NCI-H1417 (cell line): ENCODE data around the gene STKLD1.
"Not testable (repeated sequence)": the region's sequence is repeated elsewhere in the genome, so short reads cannot be mapped to it uniquely, and the experiment has no call there.

Source experiments
- DNase-seq, 3 experiments: peaks; one replicate each; lab custom pipeline; 2025; lab: John Stamatoyannopoulos, UW

Gene STKLD1

DNA sequence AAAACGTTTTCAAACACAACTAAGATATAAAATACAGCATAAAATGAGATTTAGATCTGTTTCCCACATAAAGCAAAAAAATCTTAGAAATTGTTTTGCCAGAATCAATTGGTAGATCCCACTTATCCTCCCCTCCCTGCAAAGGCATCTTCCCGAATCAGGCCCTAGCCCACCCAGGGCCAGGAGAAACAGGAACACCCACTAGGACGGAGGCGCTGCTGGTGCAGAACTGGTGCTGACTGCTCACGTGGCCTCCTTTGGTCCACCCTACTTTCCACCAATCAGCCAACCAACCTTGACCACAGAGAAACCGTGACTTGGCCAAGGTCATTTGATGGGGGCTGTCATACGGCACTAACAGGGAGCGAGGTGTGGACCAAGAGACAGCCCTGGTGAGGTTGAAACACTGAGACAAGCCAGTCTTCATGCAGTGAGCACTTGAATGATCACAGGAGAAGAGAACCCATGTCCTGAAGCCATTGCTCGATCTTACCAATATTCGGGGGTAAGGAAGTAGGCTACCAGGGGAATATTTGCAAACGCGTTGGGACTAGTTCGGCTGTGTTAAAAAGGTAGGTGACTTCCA lies 14.6 kb upstream of the STKLD1 start:
- no peak for DNase-seq

DNA sequence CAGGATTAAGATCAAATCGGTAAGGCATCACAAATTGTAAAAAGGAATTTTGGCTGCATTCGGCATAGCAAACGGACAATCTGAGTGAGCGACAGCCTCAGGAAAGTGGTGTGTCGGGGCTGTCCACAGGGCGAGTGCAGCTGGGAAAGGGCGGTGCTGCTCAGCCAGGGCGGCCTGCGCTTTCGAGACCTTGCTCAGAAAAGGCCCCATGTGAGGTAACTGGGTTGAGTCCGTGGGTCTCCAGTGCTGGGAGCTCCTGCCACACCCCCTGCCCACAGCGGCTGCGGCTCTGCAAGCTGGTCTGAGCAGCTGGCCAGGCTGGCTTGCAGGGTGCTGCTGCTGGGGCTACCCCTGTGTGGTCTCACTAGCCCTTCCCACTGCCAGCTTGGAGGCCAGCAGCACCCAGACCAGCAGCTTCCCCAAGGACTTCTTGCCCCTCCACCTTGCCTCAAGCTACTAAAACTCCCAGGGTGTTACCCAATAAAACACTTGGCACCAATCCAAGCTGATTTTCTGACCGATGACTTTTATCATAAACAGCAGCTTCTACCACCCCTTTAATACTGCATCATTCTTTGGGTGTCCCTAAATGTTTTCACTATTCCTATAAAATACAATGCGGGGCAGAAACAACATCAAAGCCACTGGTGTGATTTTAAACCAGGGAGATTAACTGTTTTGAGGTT lies 13.7 kb upstream of the STKLD1 start:
- DNase-seq: peak in 1 of 3 experiments; percentile 32

DNA sequence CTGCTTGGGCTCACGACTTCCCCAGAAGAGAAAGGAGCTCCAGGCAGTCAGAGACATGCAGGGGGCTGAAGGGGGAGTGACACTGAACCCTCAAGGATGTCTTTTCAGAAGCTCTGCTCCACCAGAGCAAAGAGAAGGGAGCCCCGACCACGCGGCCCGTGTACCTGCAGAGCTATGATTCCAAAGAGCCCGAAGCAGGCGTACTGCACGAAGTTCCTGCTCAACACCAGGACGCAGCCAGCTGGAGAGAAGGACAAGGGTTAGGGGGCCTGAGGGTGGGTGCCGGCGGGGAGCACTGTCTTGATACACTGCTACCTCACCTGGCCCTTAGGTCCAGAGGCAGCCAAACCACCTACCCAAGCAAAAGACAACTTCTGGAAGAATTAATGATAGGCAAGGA lies 9.7 kb upstream of the STKLD1 start:
- DNase-seq: no peak

GRCh38 chr9:133367221-133367620 lies 8.9 kb upstream of the STKLD1 start:
- no peak for DNase-seq

- DNase-seq: peak in 1 of 3 experiments; percentile 45
Measured at GRCh38 chr9:133367778-133368177, 8.4 kb upstream of the STKLD1 start.

- peak in 2 of 3 experiments; percentile 73 to 95 for DNase-seq
Measured at GRCh38 chr9:133368249-133368881, 7.8 kb upstream of the STKLD1 start.

GRCh38 chr9:133369422-133369821 lies 6.7 kb upstream of the STKLD1 start:
- DNase-seq: no peak

DNA sequence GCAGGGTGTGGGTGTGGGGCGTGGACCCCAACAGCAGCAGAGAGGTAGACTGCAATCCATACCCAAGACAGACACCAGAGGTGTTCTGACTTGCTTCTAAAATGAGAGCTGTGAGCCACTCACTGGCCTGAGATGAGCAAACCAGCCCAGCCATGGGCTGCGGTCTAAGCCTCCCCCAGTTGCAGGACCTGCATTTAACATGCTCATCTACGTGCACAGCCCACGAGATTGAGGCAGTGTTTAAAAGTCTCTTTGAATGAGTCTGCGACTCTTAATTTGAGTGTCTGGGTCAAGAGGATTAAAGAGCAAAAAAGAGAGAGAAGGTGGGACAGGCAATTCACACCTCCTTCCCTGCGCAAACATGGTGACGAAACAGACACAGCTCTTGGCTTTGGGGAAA lies 6.2 kb upstream of the STKLD1 start:
- DNase-seq: no peak

DNA sequence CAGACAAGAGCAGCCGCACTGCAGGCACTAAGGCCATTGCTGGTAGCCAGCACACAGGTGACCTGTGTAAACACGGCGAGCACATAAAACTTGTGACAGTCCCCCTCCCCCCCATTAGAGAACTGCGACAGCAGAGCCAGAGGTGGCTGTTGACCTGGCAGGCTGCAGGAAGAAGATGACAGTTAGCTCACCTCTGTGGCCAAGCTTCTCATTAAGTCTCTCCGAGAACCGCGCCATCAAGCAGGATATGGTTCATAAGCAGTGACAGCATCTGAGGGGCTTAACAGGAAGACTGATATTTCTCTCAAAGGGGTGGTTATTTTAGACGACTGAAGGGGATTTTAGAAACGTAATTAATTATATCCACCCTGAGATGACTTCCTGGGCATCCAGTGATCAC lies 5.5 kb upstream of the STKLD1 start:
- no peak for DNase-seq

DNA sequence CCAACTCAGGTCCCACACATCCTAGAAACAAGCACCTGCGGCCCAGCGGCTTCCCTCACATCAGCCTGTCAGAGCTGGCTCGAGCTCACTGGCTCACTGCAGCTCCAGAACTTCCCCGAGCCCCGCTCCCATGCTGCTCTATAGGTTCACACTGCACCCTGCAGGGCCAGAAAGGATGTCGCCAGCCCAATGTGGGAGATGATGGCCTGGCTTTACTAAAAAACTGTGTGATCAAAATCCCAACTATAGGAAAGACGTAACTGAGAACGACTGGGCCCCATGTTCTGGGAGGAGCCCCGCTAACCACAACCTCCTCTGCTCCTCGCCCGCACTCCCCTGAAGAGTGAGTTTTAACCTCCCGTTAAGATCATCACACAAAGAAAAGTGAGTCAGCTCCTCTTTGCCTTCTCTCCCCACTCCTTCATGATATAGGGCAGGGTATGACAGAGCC lies 4.9 kb upstream of the STKLD1 start:
- DNase-seq: no peak

GRCh38 chr9:133372144-133372543 lies 4.0 kb upstream of the STKLD1 start:
- DNase-seq: no peak

DNA sequence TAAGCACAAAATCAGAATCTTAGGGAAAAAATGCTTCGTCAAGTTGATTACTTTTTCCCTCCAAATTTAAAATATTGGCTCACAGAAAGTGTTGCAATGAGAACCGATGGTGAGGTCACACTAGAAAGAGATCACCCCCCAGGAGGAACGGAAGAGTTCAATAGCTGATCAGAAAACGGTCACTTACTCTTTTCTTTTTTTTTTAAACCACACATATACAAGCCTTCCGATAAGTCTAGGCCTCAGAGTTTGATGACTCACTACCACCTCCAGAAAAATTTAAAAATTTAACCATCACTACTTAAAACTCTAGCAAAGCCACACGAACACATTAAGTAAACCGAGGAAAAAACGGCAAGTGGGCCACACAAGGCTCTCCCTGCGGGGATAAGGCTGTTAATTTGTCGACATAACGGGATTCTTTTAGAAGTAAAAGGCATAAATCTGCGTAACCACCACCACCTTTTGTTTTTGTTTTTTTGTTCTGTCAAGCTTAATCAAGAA lies 1.5 kb upstream of the STKLD1 start:
- DNase-seq: no peak

DNA sequence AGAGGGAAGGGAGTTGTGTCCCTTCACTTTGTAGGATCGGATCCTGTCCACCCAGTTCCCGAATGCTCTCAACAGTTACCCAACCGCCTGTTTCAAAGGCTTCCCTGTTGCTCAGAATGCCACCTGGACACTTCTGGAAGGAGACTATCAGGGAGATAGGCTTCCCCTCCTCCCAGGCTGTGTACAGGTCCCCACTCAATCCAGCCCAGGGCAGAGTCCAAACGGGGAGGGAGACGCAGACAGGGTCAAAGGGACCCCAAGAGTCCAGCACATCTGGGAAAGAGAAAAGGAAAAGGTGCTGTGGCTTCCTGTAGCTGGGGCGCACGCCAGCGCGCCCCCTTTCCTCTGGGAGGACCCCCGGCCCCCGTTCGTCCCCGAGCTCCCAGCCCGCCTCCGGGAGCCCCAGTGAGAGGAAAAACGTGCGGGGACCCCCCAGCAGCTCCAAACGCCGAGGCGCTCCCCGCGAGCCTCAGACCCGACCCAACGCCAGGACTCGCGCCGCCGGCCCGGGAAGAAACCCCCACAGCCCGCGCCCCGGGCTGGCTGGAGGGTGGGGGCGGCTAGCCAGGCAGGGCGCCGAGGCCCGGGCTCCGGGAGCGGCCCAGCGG lies 946 bp upstream of the STKLD1 start:
- DNase-seq: peak in 2 of 3 experiments; percentile 71 to 78

GRCh38 chr9:133377280-133377679 lies 1.1 kb downstream of the STKLD1 start:
- not testable (repeated sequence) for DNase-seq

DNA sequence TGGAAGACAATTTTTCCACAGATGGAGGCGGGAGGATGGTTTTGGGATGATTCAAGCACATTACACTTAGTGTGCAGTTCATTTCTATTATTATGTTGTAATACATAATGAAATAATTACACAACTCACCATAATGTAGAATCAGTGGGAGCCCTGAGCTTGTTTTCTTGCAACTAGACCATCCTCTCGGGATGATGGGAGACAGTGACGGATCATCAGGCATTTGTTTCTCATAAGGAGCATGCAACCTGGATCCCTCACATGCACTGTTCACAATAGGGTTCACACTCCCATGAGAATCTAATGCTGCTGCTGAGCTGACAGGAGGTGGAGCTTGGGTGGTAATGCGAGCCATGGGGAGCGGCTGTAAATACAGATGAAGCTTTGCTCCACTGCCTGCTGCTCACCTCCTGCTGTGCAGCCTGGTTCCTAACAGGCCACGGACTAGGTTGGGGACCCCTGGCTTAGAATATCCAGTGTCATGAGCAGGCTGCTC lies 1.6 kb downstream of the STKLD1 start:
- no peak for DNase-seq

DNA sequence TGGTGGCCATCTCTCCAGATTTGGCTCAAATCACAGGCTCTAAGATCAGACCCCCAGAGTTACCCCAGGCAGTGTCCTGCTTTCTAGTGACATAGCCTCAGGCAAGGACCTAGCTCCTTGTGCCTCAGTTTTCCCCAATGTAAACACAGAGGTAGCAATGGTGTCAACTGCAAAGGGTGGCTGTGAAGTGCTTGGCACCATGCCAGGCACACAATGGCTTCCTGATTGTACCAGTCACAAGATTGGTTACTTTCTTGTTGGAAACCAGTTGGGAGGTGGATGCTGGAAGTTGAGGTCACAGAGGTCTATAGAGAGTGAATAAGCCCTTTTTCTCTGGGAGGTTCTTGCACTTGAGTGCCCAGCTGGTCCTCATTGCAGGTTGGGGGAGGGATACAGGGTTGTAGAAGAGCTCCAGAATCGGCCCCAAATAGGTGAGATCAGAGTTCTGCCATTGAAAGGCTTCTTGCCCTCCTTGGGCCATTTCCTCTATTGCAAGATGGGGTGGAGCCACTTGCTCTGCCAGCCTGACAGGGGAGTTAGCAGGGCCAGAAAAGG lies 2.3 kb downstream of the STKLD1 start:
- peak in 1 of 3 experiments; percentile 14 for DNase-seq

DNA sequence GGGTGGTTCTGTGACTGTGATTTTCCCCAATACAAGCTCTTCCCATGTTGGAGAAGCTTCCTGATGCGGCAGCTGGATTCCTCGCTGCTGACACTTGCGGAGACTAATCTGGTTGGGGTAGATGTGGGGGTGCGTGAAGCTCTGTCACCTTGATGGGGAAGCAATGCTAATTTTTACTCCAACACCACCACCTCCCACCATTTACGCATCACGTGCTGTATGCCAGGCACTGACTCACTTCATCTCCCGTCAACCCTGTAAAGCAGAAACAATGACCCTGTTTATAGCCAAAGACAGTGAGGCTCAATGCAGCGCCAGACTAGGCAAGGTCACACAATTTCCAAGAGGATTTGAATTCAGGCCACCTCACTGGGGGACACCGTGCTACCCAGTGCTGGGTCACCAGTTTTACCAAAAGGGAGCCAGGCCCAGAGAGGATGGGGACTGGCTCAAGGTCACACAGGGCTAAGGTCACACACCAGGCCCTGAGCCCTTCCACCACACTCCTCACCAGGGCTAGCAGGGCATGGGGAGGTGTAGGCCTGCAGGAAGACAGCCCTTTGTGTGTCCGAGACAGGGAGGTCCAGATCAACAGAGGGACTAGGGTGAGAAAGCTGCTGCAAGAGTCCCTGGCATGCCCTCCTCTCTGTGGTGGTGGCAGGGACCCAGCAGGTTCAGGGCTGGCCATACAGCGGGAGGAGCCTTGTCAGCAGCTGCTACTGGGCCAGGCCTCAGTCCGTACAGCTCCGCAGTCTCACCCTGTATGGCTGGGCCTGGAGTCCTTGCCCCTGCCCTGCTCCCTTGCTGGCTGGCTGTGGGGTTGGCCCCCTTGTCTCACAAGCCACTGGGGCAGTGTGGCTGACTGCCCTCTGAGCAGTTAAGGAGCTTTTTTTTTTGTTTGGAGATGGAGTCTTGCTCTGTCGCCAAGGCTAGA lies 3.3 kb downstream of the STKLD1 start:
- DNase-seq: no peak

GRCh38 chr9:133380734-133381133 lies 4.6 kb downstream of the STKLD1 start:
- DNase-seq: no peak

DNA sequence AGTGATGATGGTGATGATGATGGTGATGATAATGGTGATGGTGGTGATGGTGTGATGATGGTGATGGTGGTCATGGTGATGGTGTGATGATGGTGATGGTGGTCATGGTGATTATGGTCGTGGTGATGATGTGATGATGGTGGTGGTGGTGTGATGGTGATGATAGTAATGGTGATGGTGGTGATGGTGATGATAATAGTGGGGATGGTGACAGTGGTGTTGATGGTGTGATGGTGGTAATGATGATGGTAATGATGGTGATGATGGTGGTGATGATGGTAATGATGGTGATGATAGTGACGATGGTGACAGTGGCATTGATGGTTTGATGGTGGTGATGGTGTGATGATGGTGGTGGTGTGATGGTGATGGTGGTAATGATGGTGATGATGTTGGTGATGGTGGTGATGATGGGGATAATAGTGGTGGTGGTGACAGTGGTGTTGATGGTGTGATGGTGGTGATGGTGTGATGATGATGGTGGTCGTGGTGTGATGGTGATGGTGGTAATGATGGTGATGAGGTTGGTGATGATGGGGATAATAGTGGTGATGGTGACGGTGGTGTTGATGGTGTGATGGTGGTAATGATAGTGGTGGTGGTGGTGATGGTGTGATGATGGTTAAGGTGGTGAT lies 6.5 kb downstream of the STKLD1 start:
- DNase-seq: no peak

GRCh38 chr9:133383438-133383837 lies 7.3 kb downstream of the STKLD1 start:
- no peak for DNase-seq
